Mesenchymal stem cell (in vitro differentiated cells and primary cell): ENCODE data around the gene DOCK2.
"Not testable (repeated sequence)": the region's sequence is repeated elsewhere in the genome, so short reads cannot be mapped to it uniquely, and the experiment has no call there.

Experiments used
- DNase-seq: peaks from one replicate; pipeline ENCODE4 v3.0.0-alpha.2; 2013
- H2AFZ ChIP-seq: one replicate; pipeline ENCODE4 v1.6.1; 2013; ENCODE audit warnings: low read depth, mild to moderate bottlenecking, control low read depth, inconsistent platforms, low read length, moderate library complexity
- H2AK5ac ChIP-seq: 2 replicates; pipeline ENCODE4 v1.6.1; 2013; ENCODE audit warnings: low read length, moderate library complexity, mild to moderate bottlenecking, inconsistent platforms; ENCODE audit not compliant: severe bottlenecking
- H2BK120ac ChIP-seq: one replicate; pipeline ENCODE4 v1.6.1; 2013; ENCODE audit warnings: low read depth, mild to moderate bottlenecking, inconsistent platforms, low read length, moderate library complexity
- H2BK12ac ChIP-seq, 2 experiments: one replicate each; pipeline ENCODE4 v1.6.1; 2013; ENCODE audit warnings: inconsistent platforms in 2 of 2, low read length in 2 of 2, mild to moderate bottlenecking in 2 of 2, moderate library complexity in 2 of 2, control low read depth in 1 of 2
- H2BK15ac ChIP-seq: one replicate; pipeline ENCODE4 v1.6.1; 2013; ENCODE audit warnings: mild to moderate bottlenecking, low read depth, inconsistent platforms; ENCODE audit not compliant: poor library complexity, severe bottlenecking
- H2BK5ac ChIP-seq: 2 replicates; pipeline ENCODE4 v1.6.1; 2013; ENCODE audit warnings: low read depth, mild to moderate bottlenecking, low read length, control low read depth, inconsistent platforms; ENCODE audit not compliant: poor library complexity, severe bottlenecking
- H3K14ac ChIP-seq, 2 experiments: one replicate each; pipeline ENCODE4 v1.6.1; 2013; ENCODE audit warnings: inconsistent platforms in 2 of 2, low read length in 2 of 2, control low read depth in 1 of 2, mild to moderate bottlenecking in 1 of 2, moderate library complexity in 1 of 2
- H3K18ac ChIP-seq, 2 experiments: one replicate each; pipeline ENCODE4 v1.6.1; 2013; ENCODE audit warnings: inconsistent platforms in 2 of 2, low read length in 2 of 2, control low read depth in 1 of 2, low read depth in 1 of 2, mild to moderate bottlenecking in 1 of 2
- H3K23ac ChIP-seq, 2 experiments: one replicate each; pipeline ENCODE4 v1.6.1; 2013; ENCODE audit warnings: inconsistent platforms in 2 of 2, low read length in 2 of 2, mild to moderate bottlenecking in 2 of 2, moderate library complexity in 2 of 2, control low read depth in 1 of 2
- H3K27ac ChIP-seq: 2 replicates; pipeline ENCODE4 v1.5.1; 2013; ENCODE audit warnings: mild to moderate bottlenecking, moderate library complexity, low read length, control low read depth, inconsistent platforms; ENCODE audit not compliant: poor library complexity, severe bottlenecking
- H3K27me3 ChIP-seq, 2 experiments: 2 replicates each; pipeline versions ENCODE4 v1.6.1 to v1.7.0; 2013; ENCODE audit warnings: low read length in 2 of 2, mild to moderate bottlenecking in 2 of 2, moderate library complexity in 2 of 2, control low read depth in 1 of 2, inconsistent platforms in 1 of 2; ENCODE audit not compliant: control insufficient read depth in 1 of 2, insufficient read depth in 1 of 2
- H3K36me3 ChIP-seq, 2 experiments: 2 replicates each; pipeline versions ENCODE4 v1.6.1 to v1.7.0; 2013; ENCODE audit warnings: low read length in 2 of 2, control low read depth in 1 of 2, inconsistent platforms in 1 of 2, low read depth in 1 of 2, mild to moderate bottlenecking in 1 of 2; ENCODE audit not compliant: insufficient read depth in 2 of 2, control insufficient read depth in 1 of 2
- H3K4ac ChIP-seq, 2 experiments: one replicate each; pipeline ENCODE4 v1.6.1; 2013; ENCODE audit warnings: inconsistent platforms in 2 of 2, low read length in 2 of 2, mild to moderate bottlenecking in 2 of 2, moderate library complexity in 2 of 2, control low read depth in 1 of 2, low read depth in 1 of 2
- H3K4me1 ChIP-seq: 2 replicates; pipeline ENCODE4 v1.6.1; 2013; ENCODE audit warnings: low read depth, low read length, control low read depth; ENCODE audit not compliant: control insufficient read depth, insufficient read depth
- H3K4me2 ChIP-seq: 2 replicates; pipeline ENCODE4 v1.6.1; 2013; ENCODE audit warnings: low read length, mild to moderate bottlenecking, inconsistent platforms; ENCODE audit not compliant: poor library complexity, severe bottlenecking
- H3K4me3 ChIP-seq, 2 experiments: 2 replicates each; pipeline versions ENCODE4 v1.5.1 to v1.7.0; 2013; ENCODE audit warnings: low read length in 2 of 2, mild to moderate bottlenecking in 2 of 2, control low read depth in 1 of 2, low read depth in 1 of 2; ENCODE audit not compliant: insufficient read depth in 1 of 2
- H3K79me1 ChIP-seq: replicated peaks from 2 replicates; pipeline ENCODE4 v1.6.1; 2013; ENCODE audit warnings: mild to moderate bottlenecking, control low read depth, low read length, inconsistent platforms; ENCODE audit not compliant: poor library complexity, severe bottlenecking
- H3K9ac ChIP-seq: 2 replicates; pipeline ENCODE4 v1.7.0; 2013; ENCODE audit warnings: mild to moderate bottlenecking, low read length, moderate library complexity
- H3K9me3 ChIP-seq: 2 replicates; pipeline ENCODE4 v1.7.0; 2013; ENCODE audit warnings: mild to moderate bottlenecking, low read length; ENCODE audit not compliant: control insufficient read depth
- H4K8ac ChIP-seq: one replicate; pipeline ENCODE4 v1.6.1; 2013; ENCODE audit warnings: inconsistent platforms, mild to moderate bottlenecking, low read length, moderate library complexity
- H4K91ac ChIP-seq: one replicate; pipeline ENCODE4 v1.6.1; 2013; ENCODE audit warnings: mild to moderate bottlenecking, low read length, inconsistent platforms
- WGBS: methylation state at CpG from one replicate; pipeline ENCODE4 v1.1.7; 2013; ENCODE audit warnings: mixed read lengths; 5-methylcytosine and 5-hydroxymethylcytosine counted together

Gene DOCK2

GRCh38 chr5:169808880-169809279 is 171.8 kb downstream of the DOCK2 start:
- not testable (repeated sequence) for H3K9ac ChIP-seq, H3K79me1 ChIP-seq, H3K27me3 ChIP-seq, H2BK12ac ChIP-seq, H2AFZ ChIP-seq, H3K27ac ChIP-seq, H2BK15ac ChIP-seq, H3K23ac ChIP-seq, H2AK5ac ChIP-seq, H3K14ac ChIP-seq, H3K18ac ChIP-seq, H3K4ac ChIP-seq, H3K9me3 ChIP-seq, H3K4me3 ChIP-seq, H3K4me2 ChIP-seq, H4K8ac ChIP-seq, H2BK5ac ChIP-seq, H3K4me1 ChIP-seq, DNase-seq, H4K91ac ChIP-seq, H2BK120ac ChIP-seq, H3K36me3 ChIP-seq
- WGBS: 89% methylated on average over 3 of the region's 3 CpGs

GRCh38 chr5:169809281-169809680 is 172.2 kb downstream of the DOCK2 start:
- Histone ChIP-seq H3K27me3 (peaks cover 0 to 3% of the 10 kb centered on the region in 2 experiments), H3K36me3 (no peaks in the 10 kb centered on the region), H3K4me3 (no peak overlapping the region), H3K23ac (no peak overlapping the region), H3K14ac (no peak overlapping the region), H2BK120ac (no peak overlapping the region), H2BK15ac (no peak overlapping the region), H2BK12ac (no peak overlapping the region), H3K9me3 (no peaks in the 10 kb centered on the region), H4K91ac (no peak overlapping the region), H3K4me2 (no peak overlapping the region), H2AFZ (no peak overlapping the region), H3K79me1 (peaks cover 1% of the 10 kb centered on the region), H3K4ac (no peak overlapping the region), H2AK5ac (no peak overlapping the region), H3K18ac (no peak overlapping the region), H3K9ac (no peak overlapping the region), H2BK5ac (no peak overlapping the region), H3K27ac (no peak overlapping the region), H4K8ac (no peak overlapping the region), H3K4me1 (peaks cover 8% of the 10 kb centered on the region)
- WGBS: 90% methylated on average over 5 of the region's 5 CpGs
- DNase-seq: no peak

GRCh38 chr5:169810524-169810923 is 173.4 kb downstream of the DOCK2 start:
- no peak overlapping the region for H2BK12ac ChIP-seq
- no peak overlapping the region for H2AFZ ChIP-seq
- H3K4ac ChIP-seq: no peak overlapping the region
- H2BK5ac ChIP-seq: no peak overlapping the region
- peaks cover 8% of the 10 kb centered on the region for H3K4me1 ChIP-seq
- H3K27ac ChIP-seq: no peak overlapping the region
- no peak overlapping the region for H3K9ac ChIP-seq
- no peak overlapping the region for H3K4me2 ChIP-seq
- H2AK5ac ChIP-seq: no peak overlapping the region
- H2BK120ac ChIP-seq: no peak overlapping the region
- H4K91ac ChIP-seq: no peak overlapping the region
- H3K4me3 ChIP-seq: no peak overlapping the region
- H3K18ac ChIP-seq: no peak overlapping the region
- 95% methylated on average over 5 of the region's 5 CpGs for WGBS
- no peak overlapping the region for H3K14ac ChIP-seq
- no peaks in the 10 kb centered on the region for H3K9me3 ChIP-seq
- H4K8ac ChIP-seq: no peak overlapping the region
- peaks cover 0 to 3% of the 10 kb centered on the region in 2 experiments for H3K27me3 ChIP-seq
- no peak for DNase-seq
- peaks cover 1% of the 10 kb centered on the region for H3K79me1 ChIP-seq
- H2BK15ac ChIP-seq: peak overlapping the region; percentile 17
- no peaks in the 10 kb centered on the region for H3K36me3 ChIP-seq
- no peak overlapping the region for H3K23ac ChIP-seq

GRCh38 chr5:169811023-169811422 is 173.9 kb downstream of the DOCK2 start:
- Histone ChIP-seq H3K27me3 (peaks cover 0 to 3% of the 10 kb centered on the region in 2 experiments), H3K27ac (no peak overlapping the region), H3K9ac (no peak overlapping the region), H2BK15ac (no peak overlapping the region), H2BK12ac (no peak overlapping the region), H3K4me2 (no peak overlapping the region), H3K4me3 (no peak overlapping the region), H2AK5ac (no peak overlapping the region), H2BK5ac (no peak overlapping the region), H4K8ac (no peak overlapping the region), H3K18ac (peak overlapping the region in 1 of 2 experiments; percentile 1), H2AFZ (no peak overlapping the region), H2BK120ac (no peak overlapping the region), H3K79me1 (peaks cover 1% of the 10 kb centered on the region), H3K14ac (no peak overlapping the region), H4K91ac (no peak overlapping the region), H3K36me3 (no peaks in the 10 kb centered on the region), H3K4me1 (peaks cover 10% of the 10 kb centered on the region), H3K4ac (no peak overlapping the region), H3K23ac (no peak overlapping the region), H3K9me3 (no peaks in the 10 kb centered on the region)
- 83% methylated on average over 5 of the region's 5 CpGs for WGBS
- DNase-seq: no peak
